GM19025 (cell line): ENCODE results near the gene FGGY.
"Not testable (repeated sequence)": the region's sequence is repeated elsewhere in the genome, so short reads cannot be mapped to it uniquely, and the experiment has no call there.

Source experiments
- ATAC-seq: cut with Tn5 transposase; IDR thresholded peaks from one replicate; pipeline ENCODE4 v1.9.1; 2021; ENCODE audit warnings: mild to moderate bottlenecking, low read depth, moderate library complexity; ENCODE audit not compliant: unreplicated experiment

Gene FGGY

GRCh38 chr1:59468828-59469428 lies 172.0 kb downstream of the FGGY start:
- no peak for ATAC-seq

GRCh38 chr1:59471991-59472570 lies 175.2 kb downstream of the FGGY start:
- ATAC-seq, result not testable (repeated sequence)

- no peak for ATAC-seq
These were observed 176.9 kb downstream of the FGGY start for GRCh38 chr1:59473831-59474230.

GRCh38 chr1:59474496-59474895 lies 177.6 kb downstream of the FGGY start:
- ATAC-seq, result no peak

- no peak for ATAC-seq
These were observed 178.8 kb downstream of the FGGY start for GRCh38 chr1:59475737-59476136.

GRCh38 chr1:59477286-59477685 lies 180.4 kb downstream of the FGGY start:
- ATAC-seq, result no peak

- ATAC-seq, result no peak
These were observed 181.0 kb downstream of the FGGY start for GRCh38 chr1:59477867-59478266.

- no peak for ATAC-seq
These were observed 181.9 kb downstream of the FGGY start for GRCh38 chr1:59478822-59479221.

- ATAC-seq, result no peak
These were observed 183.4 kb downstream of the FGGY start for GRCh38 chr1:59480188-59480888.

GRCh38 chr1:59481881-59482505 lies 185.1 kb downstream of the FGGY start:
- no peak for ATAC-seq

- ATAC-seq, result no peak
These were observed 186.1 kb downstream of the FGGY start for GRCh38 chr1:59482986-59483385.

GRCh38 chr1:59484096-59484495 lies 187.2 kb downstream of the FGGY start:
- ATAC-seq, result no peak

- ATAC-seq, result no peak
These were observed 188.3 kb downstream of the FGGY start for GRCh38 chr1:59485171-59485570.

- no peak for ATAC-seq
These were observed 189.1 kb downstream of the FGGY start for GRCh38 chr1:59485949-59486348.

- no peak for ATAC-seq
These were observed 189.7 kb downstream of the FGGY start for GRCh38 chr1:59486615-59487014.

GRCh38 chr1:59487335-59488031 lies 190.6 kb downstream of the FGGY start:
- no peak for ATAC-seq

- ATAC-seq, result no peak
These were observed 195.6 kb downstream of the FGGY start for GRCh38 chr1:59492500-59492899.

GRCh38 chr1:59494145-59494833 lies 197.4 kb downstream of the FGGY start:
- no peak for ATAC-seq

GRCh38 chr1:59496156-59496555 lies 199.3 kb downstream of the FGGY start:
- not testable (repeated sequence) for ATAC-seq

- ATAC-seq, result no peak
These were observed 200.7 kb downstream of the FGGY start for GRCh38 chr1:59497616-59498015.
